ENCODE measurements around the gene OR13J1.

OR13J1 gene

GRCh38 chr9:35882263-35882848 lies 12.2 kb upstream of the OR13J1 start:
- no peak for DNase-seq (ENCODE audit: low read depth)
- TF ChIP-seq CTCF (conservative IDR thresholded peaks at IDR 0.05; ENCODE audit: low read depth, low read length) = peak; percentile 100
- no peak overlapping the region for H3K4me3 ChIP-seq (ENCODE audit: low read length)

- H3K4me3 ChIP-seq (ENCODE audit: low read length) = no peak overlapping the region
- DNase-seq (ENCODE audit: low read depth) = no peak
- no peak for TF ChIP-seq CTCF (conservative IDR thresholded peaks at IDR 0.05; ENCODE audit: low read depth, low read length)
Observed at GRCh38 chr9:35872505-35872904, 2.3 kb upstream of the OR13J1 start.

GRCh38 chr9:35871545-35871944 lies 1.3 kb upstream of the OR13J1 start:
- peak; percentile 31 for DNase-seq (ENCODE audit: low read depth)
- H3K4me3 ChIP-seq (ENCODE audit: low read length) = no peak overlapping the region
- TF ChIP-seq CTCF (conservative IDR thresholded peaks at IDR 0.05; ENCODE audit: low read depth, low read length) = no peak

GRCh38 chr9:35869621-35870216 lies 482 bp downstream of the OR13J1 start:
- no peak overlapping the region for H3K4me3 ChIP-seq (ENCODE audit: low read length)
- DNase-seq (ENCODE audit: low read depth) = no peak
- no peak for TF ChIP-seq CTCF (conservative IDR thresholded peaks at IDR 0.05; ENCODE audit: low read depth, low read length)

GRCh38 chr9:35868933-35869332 lies 1.3 kb downstream of the OR13J1 start:
- H3K4me3 ChIP-seq (ENCODE audit: low read length) = no peak overlapping the region
- no peak for TF ChIP-seq CTCF (conservative IDR thresholded peaks at IDR 0.05; ENCODE audit: low read depth, low read length)
- no peak for DNase-seq (ENCODE audit: low read depth)

- no peak overlapping the region for H3K4me3 ChIP-seq (ENCODE audit: low read length)
- TF ChIP-seq CTCF (conservative IDR thresholded peaks at IDR 0.05; ENCODE audit: low read depth, low read length) = no peak
- DNase-seq (ENCODE audit: low read depth) = no peak
Observed at GRCh38 chr9:35867538-35867937, 2.7 kb downstream of the OR13J1 start.

- no peak for TF ChIP-seq CTCF (conservative IDR thresholded peaks at IDR 0.05; ENCODE audit: low read depth, low read length)
- H3K4me3 ChIP-seq (ENCODE audit: low read length) = no peak overlapping the region
- DNase-seq (ENCODE audit: low read depth) = no peak
Observed at GRCh38 chr9:35864695-35865255, 5.4 kb downstream of the OR13J1 start.
